ENCODE data around the gene BLVRB. TPM values are rescaled to one million over a fixed set of nuclear protein-coding genes. Genes with fewer than 3 reads are reported as not detected.

Gene BLVRB
- total and polyA plus RNA-seq, 10 of the 15 experiments (the other 5 are each of a cell fraction or from before 2014, with no cell fraction given), result 6.3 to 53.3 (median 27.8) TPM

GRCh38 chr19:40508739-40509260, 43.3 kb upstream of the BLVRB start:
- H3K4me2 ChIP-seq (ENCODE audit: control insufficient read depth, insufficient read depth), result no peak overlapping the region
- no peaks in the 10 kb centered on the region for H3K9me3 ChIP-seq (replicated peaks; ENCODE audit: control insufficient read depth, insufficient read depth, low read length)
- H3K79me2 ChIP-seq (ENCODE audit: control insufficient read depth, insufficient read depth, low read length), result no peaks in the 10 kb centered on the region
- TF ChIP-seq MYB (IDR thresholded peaks at IDR 0.05; ENCODE audit: borderline replicate concordance, low read depth, low read length), result no peak
- no peak for TF ChIP-seq GATAD2B (conservative IDR thresholded peaks at IDR 0.05; ENCODE audit: low read depth)
- no peak for TF ChIP-seq MEF2B (IDR thresholded peaks at IDR 0.05; ENCODE audit: partially characterized antibody, poor library complexity, severe bottlenecking)
- TF ChIP-seq TAF1 (IDR thresholded peaks at IDR 0.05; ENCODE audit: borderline replicate concordance, low read depth, low read length), result no peak
- TF ChIP-seq ZNF217 (IDR thresholded peaks at IDR 0.05), result no peak
- no peak for TF ChIP-seq CBX5 (IDR thresholded peaks at IDR 0.05; ENCODE audit: low read depth)
- no peak for TF ChIP-seq ASH2L (IDR thresholded peaks at IDR 0.05; ENCODE audit: borderline replicate concordance, low read depth)
- no peak for TF ChIP-seq CEBPZ (IDR thresholded peaks at IDR 0.05; ENCODE audit: low read depth, low read length)
- TF ChIP-seq, protein P1, sequence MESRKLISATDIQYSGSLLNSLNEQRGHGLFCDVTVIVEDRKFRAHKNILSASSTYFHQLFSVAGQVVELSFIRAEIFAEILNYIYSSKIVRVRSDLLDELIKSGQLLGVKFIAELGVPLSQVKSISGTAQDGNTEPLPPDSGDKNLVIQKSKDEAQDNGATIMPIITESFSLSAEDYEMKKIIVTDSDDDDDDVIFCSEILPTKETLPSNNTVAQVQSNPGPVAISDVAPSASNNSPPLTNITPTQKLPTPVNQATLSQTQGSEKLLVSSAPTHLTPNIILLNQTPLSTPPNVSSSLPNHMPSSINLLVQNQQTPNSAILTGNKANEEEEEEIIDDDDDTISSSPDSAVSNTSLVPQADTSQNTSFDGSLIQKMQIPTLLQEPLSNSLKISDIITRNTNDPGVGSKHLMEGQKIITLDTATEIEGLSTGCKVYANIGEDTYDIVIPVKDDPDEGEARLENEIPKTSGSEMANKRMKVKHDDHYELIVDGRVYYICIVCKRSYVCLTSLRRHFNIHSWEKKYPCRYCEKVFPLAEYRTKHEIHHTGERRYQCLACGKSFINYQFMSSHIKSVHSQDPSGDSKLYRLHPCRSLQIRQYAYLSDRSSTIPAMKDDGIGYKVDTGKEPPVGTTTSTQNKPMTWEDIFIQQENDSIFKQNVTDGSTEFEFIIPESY (IDR thresholded peaks at IDR 0.05), result no peak
- TF ChIP-seq ZBTB4 (CRISPR knock-in tag; IDR thresholded peaks at IDR 0.05), result no peak
- TF ChIP-seq RB1 (IDR thresholded peaks at IDR 0.05; ENCODE audit: borderline replicate concordance), result no peak
- no peak for TF ChIP-seq IKZF1 (conservative IDR thresholded peaks at IDR 0.05)
- no peak for TF ChIP-seq SIX5 (IDR thresholded peaks at IDR 0.05; ENCODE audit: low read depth, low read length, severe bottlenecking)
- TF ChIP-seq RUNX3 (IDR thresholded peaks at IDR 0.05; ENCODE audit: low read length), result no peak
- TF ChIP-seq SIN3A (IDR thresholded peaks at IDR 0.05; ENCODE audit: low read depth, low read length), result no peak
- TF ChIP-seq NFIC (IDR thresholded peaks at IDR 0.05; ENCODE audit: low read depth, low read length), result no peak
- peaks cover 5 to 7% of the 10 kb centered on the region in 2 experiments; a peak in 3 of 4 replicates for H3K27me3 ChIP-seq (replicated peaks in 1 of 2; ENCODE audit: control insufficient read depth in 2 of 2, insufficient read depth in 2 of 2, low read length in 1 of 2)
- H3K27ac ChIP-seq (ENCODE audit: control insufficient read depth, insufficient read depth), result no peak overlapping the region
- DNase-seq (ENCODE audit: low read depth, low spot score) (no peak), ATAC-seq (no peak), FAIRE-seq (no peak)
- ChIA-PET SMC1A (ENCODE audit: uncharacterized antibody, unreplicated experiment) (no interaction called here), CTCF (no interaction called here), RAD21 (ENCODE audit: unreplicated experiment) (no interaction called here), POLR2A (interaction anchor here (0.7 kb wide), 1 partner anchor 8 kb away, joined by 3 read pairs; no protein-coding TSS in a partner anchor)
- no TSS peak for BruUV-seq (replicated peaks)
- intact Hi-C loops (cut with micrococcal nuclease; ENCODE audit: unreplicated experiment), result no loop called here
- H3K36me3 ChIP-seq (ENCODE audit: control insufficient read depth in 2 of 2, insufficient read depth in 2 of 2, low read length in 1 of 2), result no peaks in the 10 kb centered on the region
- H2AFZ ChIP-seq (ENCODE audit: control insufficient read depth, low read depth, low read length), result no peak overlapping the region
- H3K4me3 ChIP-seq, result no peak overlapping the region
- in situ Hi-C loops (cut with MboI), result no loop called here
- no peak overlapping the region for H3K9ac ChIP-seq (ENCODE audit: control insufficient read depth, insufficient read depth, low read length)
- no peaks in the 10 kb centered on the region for H4K20me1 ChIP-seq (ENCODE audit: control insufficient read depth, insufficient read depth)
- 48% methylated on average over 7 of the region's 8 CpGs for WGBS (ENCODE audit: insufficient coverage, insufficient replicate concordance, low lambda C conversion rate, missing lambda C conversion rate)
- no peaks in the 10 kb centered on the region for H3K4me1 ChIP-seq (ENCODE audit: control insufficient read depth, insufficient read depth, low read length)

All from GM12878 (cell line).